EL (cell line): Measurements from ENCODE around the gene COMTD1.
A peak's percentile ranks its signal among the peaks of the same experiment; 100 is the strongest.
"Not testable (repeated sequence)": the region's sequence is repeated elsewhere in the genome, so short reads cannot be mapped to it uniquely, and the experiment has no call there.

ENCODE experiments used
- DNase-seq: peaks from one replicate; pipeline ENCODE4 v3.0.0-alpha.2; 2016

The COMTD1 gene

GRCh38 chr10:75221492-75221891 lies 14.3 kb downstream of the COMTD1 start:
- not testable (repeated sequence) for DNase-seq

GRCh38 chr10:75220274-75220673 lies 15.5 kb downstream of the COMTD1 start:
- DNase-seq: no peak

- no peak for DNase-seq
Observed at GRCh38 chr10:75212343-75212742, 23.4 kb downstream of the COMTD1 start.

GRCh38 chr10:75211007-75211691 lies 24.6 kb downstream of the COMTD1 start:
- DNase-seq: peak; percentile 55

- peak; percentile 88 for DNase-seq
Observed at GRCh38 chr10:75210282-75211006, 25.3 kb downstream of the COMTD1 start, which contains the start of gene VDAC2. Gene VDAC2 (plus strand): TSS chr10:75210796. CDS start chr10:75211159, 363 bp downstream.

- peak; percentile 77 for DNase-seq
Observed at GRCh38 chr10:75209921-75210281, 25.9 kb downstream of the COMTD1 start.

GRCh38 chr10:75209086-75209920 lies 26.5 kb downstream of the COMTD1 start:
- no peak for DNase-seq

- DNase-seq: peak; percentile 42
Observed at GRCh38 chr10:75208181-75208580, 27.6 kb downstream of the COMTD1 start.

GRCh38 chr10:75207857-75208144 lies 28.0 kb downstream of the COMTD1 start:
- DNase-seq: no peak

- no peak for DNase-seq
Observed at GRCh38 chr10:75207079-75207856, 28.5 kb downstream of the COMTD1 start.

- not testable (repeated sequence) for DNase-seq
Observed at GRCh38 chr10:75206638-75207037, 29.1 kb downstream of the COMTD1 start.

GRCh38 chr10:75205908-75206307 lies 29.8 kb downstream of the COMTD1 start:
- no peak for DNase-seq

GRCh38 chr10:75203724-75204123 lies 32.0 kb downstream of the COMTD1 start:
- DNase-seq: no peak

- DNase-seq: not testable (repeated sequence)
Observed at GRCh38 chr10:75203046-75203620, 32.6 kb downstream of the COMTD1 start.

- DNase-seq: peak; percentile 79
Observed at GRCh38 chr10:75202321-75203045, 33.3 kb downstream of the COMTD1 start.

GRCh38 chr10:75201793-75202307 lies 33.9 kb downstream of the COMTD1 start:
- DNase-seq: no peak

GRCh38 chr10:75199949-75200348 lies 35.8 kb downstream of the COMTD1 start:
- not testable (repeated sequence) for DNase-seq

- DNase-seq: no peak
Observed at GRCh38 chr10:75197906-75198305, 37.9 kb downstream of the COMTD1 start.

- no peak for DNase-seq
Observed at GRCh38 chr10:75197066-75197465, 38.7 kb downstream of the COMTD1 start.

- DNase-seq: peak; percentile 59
Observed at GRCh38 chr10:75195035-75195763, 40.6 kb downstream of the COMTD1 start.

GRCh38 chr10:75194625-75195024 lies 41.1 kb downstream of the COMTD1 start:
- not testable (repeated sequence) for DNase-seq
